Measurements from ENCODE around the gene SLC6A8.
A peak's percentile ranks its signal among the peaks of the same experiment; 100 is the strongest.

The SLC6A8 gene

DNA sequence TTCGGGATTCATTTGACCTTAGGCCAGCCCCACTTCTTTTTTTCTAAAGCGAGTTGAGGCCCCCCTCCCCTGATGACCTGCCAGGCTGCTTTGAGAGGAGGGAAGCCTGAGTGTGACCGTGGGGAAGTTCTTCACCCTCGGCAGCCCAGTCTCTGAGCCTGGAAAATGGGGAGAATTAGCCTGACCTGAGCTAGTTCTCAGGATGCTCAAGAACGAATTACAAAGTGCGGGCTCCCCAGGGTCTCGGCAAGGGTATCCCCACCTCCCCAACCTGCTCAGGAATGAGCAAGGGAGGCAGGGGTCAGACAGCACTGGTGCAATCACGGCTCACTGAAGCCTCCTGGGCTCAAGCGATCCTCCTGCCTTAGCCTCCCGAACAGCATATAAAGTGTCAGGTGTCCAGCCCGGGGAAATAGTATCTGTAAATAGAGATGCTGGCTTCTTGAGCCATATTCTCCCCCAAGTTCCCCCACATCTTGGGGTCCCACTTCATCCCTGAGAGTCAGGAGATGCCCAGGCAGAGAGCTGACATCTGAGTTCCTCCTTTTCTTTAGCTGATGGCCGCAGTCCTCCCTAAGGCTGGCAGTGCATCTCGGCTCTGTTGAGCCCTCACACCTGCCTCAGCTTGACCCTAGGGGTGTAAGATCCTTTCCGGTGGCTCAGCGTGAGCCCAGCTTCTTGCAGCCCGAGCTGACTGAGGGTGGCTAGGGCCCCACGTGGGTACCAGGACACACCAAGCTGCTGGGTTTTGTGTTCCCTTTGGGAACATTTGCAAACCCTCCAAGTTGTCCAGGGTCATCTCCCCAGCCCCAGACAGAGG lies 39.2 kb upstream of the SLC6A8 start:
- DNase-seq (ENCODE audit: low read depth in 2 of 2) = no peak

GRCh38 chrX:153649178-153649914 lies 38.4 kb upstream of the SLC6A8 start:
- DNase-seq (ENCODE audit: low read depth in 2 of 2) = no peak

GRCh38 chrX:153649915-153650782 lies 37.6 kb upstream of the SLC6A8 start:
- no peak for DNase-seq (ENCODE audit: low read depth in 2 of 2)

GRCh38 chrX:153650959-153651358 lies 36.8 kb upstream of the SLC6A8 start:
- no peak for DNase-seq (ENCODE audit: low read depth in 2 of 2)

DNA sequence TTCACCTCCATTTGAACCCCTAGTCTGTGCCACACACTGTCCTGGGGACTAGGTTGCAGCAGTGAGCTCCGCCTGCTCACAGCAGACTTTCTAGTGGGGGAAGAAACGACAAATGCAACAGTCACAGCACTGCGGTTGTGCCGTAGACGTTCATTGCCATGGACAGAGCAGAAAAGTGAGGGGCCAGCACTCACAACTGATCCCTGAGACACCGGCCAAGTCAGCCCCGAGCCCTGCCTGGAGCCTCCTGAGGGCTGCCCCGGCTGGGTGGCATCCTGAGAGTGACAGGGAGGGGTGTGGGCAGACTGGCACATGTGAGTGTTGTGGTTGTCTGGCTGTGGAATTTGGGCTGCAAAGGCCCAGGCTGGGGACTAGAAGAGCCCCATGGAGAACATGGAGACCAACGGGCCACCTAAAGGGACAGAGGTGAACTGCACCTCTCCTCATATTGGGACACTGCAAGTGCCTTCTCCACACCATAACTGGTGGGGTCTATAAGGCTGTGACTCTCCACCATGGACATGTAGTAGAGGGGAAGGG lies 36.1 kb upstream of the SLC6A8 start:
- DNase-seq (ENCODE audit: low read depth in 2 of 2) = no peak

- DNase-seq (ENCODE audit: low read depth in 2 of 2) = no peak
These were observed 34.2 kb upstream of the SLC6A8 start for GRCh38 chrX:153653556-153653955.

- no peak for DNase-seq (ENCODE audit: low read depth in 2 of 2)
These were observed 30.6 kb upstream of the SLC6A8 start for GRCh38 chrX:153657161-153657560.

- no peak for DNase-seq (ENCODE audit: low read depth in 2 of 2)
These were observed 28.5 kb upstream of the SLC6A8 start for GRCh38 chrX:153659268-153659667.

GRCh38 chrX:153662266-153662665 lies 25.5 kb upstream of the SLC6A8 start:
- DNase-seq (ENCODE audit: low read depth in 2 of 2) = peak in 1 of 2 donors; percentile 28

DNA sequence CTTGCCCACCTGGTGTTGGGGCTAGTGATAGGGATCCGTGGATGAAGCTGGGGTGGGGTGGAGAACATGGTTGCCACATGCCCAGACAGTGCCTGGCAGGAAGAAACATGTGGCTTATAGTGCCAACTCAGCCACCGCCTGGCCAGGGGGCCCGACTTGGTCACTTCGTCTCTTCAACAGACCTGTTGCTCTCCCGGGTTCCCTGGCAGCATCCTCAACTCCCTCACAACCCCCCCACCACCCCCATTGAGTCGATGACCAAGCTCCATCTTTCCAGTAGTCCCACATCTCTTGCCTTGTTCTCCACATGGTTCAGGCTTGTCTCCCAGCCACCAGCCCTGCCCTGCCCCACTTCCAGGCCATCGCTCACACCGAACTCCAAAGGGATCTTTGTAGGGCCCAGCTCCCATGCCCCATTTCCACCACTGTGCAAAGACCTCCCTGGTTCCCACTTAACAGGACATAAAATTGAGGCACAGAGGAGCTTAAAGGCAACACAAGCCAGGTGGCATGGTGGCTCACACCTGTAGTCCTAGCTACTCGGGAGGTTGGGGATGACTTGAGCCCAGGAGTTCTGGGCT lies 21.9 kb upstream of the SLC6A8 start:
- DNase-seq (ENCODE audit: low read depth in 2 of 2) = no peak

- no peak for DNase-seq (ENCODE audit: low read depth in 2 of 2)
These were observed 20.3 kb upstream of the SLC6A8 start for GRCh38 chrX:153667281-153667955.

GRCh38 chrX:153667956-153668396 lies 19.8 kb upstream of the SLC6A8 start:
- DNase-seq (ENCODE audit: low read depth in 2 of 2) = peak; percentile 45 to 51

GRCh38 chrX:153668423-153669173 lies 19.1 kb upstream of the SLC6A8 start:
- DNase-seq (ENCODE audit: low read depth in 2 of 2) = no peak

DNA sequence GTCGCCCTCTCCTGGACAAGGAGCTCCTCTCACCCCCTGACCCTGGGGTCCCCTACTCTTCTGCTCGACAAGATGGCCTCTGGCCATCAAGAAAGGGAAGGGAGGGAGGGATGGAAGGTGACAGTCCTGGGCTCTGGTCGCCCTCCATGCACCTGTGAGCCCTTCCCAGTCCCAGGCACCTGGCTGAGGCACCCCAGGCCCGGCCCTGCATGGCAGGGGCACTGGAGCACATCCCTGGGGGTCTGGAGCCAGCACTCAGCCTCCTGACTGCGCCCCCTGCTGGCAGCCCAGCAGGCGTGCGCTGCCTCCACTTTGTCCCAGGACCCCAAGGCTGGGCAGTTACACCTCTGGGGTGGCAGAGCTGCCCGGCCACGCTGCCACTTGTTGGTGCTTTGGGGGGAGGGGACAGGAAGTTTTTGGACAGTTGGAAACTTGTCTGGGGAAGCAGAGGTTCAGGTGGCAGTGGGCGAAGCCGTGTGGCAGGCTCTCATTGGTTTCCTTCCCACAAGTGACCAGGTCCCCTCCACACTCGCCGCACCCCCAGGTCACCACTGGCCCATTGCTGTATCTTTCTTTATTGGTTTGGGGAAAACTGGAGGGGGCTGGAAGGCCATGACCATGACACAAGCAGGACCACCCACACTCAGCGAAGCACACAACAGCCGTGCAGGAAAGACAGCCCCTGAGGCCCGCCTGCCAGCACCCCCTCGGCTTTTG lies 18.4 kb upstream of the SLC6A8 start:
- no peak for DNase-seq (ENCODE audit: low read depth in 2 of 2)

DNA sequence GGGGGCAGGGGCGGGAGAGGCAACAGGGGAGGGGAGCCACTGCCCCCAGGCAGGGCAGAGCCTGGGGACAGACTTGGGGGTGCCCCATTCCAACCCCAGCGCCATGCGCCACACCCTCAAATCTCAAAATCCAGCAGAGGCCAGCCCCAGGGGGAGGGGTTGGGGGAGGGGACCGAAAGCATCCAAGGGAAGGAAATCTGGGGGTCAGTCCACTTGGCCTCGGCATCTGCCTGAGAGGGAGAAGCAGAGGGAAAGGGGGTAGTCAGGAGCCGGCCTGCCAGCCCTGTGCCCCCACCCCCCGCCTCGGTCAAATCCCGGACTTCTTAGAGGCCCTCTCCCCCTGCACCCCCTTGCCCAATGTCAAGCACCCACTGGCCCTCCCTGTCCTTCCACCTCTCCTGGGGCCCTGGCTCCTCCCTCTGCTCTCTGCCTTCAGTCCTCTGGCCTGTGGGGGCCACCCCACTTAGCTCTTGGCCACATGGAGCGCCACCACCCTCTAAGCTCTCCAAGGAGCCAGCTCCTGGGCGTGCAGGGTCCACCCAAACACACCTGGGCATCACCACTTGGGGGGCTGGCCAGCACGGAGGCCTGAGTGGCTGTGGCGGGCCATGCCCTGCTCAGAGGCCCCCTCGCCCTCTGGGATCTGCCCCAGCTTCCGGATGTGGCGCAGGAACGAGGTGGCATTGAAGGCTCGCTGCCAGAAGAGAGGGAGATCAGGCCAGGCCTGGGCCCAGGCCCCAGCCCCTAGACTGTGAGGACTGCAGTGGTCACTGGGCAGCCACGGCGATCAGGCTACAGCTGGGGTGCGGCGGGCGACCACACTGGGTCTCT lies 17.6 kb upstream of the SLC6A8 start:
- no peak for DNase-seq (ENCODE audit: low read depth in 2 of 2)

GRCh38 chrX:153670748-153671588 lies 16.8 kb upstream of the SLC6A8 start:
- DNase-seq (ENCODE audit: low read depth in 2 of 2) = no peak

Data from activated CD8-positive, alpha-beta memory T cell treated with anti-CD3 and anti-CD28 coated beads for 4 hours (primary cell).